ENCODE results near the gene WEE1.
"Not testable (repeated sequence)": the region's sequence is repeated elsewhere in the genome, so short reads cannot be mapped to it uniquely, and the experiment has no call there.

WEE1 gene

DNA sequence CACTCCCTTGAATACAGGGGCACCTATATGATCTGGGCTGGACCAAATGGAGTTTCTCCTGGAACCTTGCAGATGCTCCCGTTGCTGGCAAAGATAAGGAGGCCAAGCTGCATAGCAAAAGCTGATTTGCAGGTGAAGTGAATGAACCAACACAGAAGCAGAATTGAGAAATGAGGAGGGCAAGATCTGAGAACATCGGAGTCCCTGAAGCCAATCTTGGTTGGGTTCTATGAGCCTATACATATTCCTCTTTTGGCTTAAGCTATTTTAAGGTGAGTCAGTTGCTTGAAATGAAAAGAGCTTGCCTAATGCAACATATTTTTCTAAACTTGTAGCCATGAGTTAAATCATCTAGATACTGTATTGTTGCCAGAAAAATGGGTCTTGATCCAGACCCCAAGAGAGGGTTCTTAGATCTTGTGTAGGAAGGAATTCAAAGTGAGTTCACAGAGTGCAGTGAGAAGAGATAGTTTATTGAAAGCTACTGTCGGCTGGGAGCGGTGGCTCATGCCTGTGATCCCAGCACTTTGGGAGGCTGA, 23.5 kb downstream of the WEE1 start:
- DNase-seq (ENCODE audit: low spot score), result no peak

DNA sequence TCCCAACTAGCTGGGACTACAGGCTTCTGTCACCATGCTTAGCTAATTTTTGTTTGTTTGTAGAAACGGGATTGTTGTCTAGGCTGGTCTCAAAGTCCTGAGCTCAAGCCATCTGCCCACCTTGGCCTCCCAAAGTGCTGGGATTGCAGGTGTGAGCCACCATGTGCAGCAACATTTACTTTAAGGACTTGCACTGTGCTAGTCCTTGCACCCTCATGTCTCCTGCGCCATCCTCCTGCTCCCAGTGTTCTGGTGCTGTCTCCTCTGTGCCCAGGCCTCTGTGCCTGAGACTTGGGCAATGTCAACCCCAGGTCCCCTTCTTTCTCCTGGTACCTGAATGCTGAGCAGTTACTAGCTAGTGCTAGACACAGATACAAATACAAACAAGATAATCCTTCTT, 26.7 kb downstream of the WEE1 start:
- DNase-seq (ENCODE audit: low spot score), result no peak

DNA sequence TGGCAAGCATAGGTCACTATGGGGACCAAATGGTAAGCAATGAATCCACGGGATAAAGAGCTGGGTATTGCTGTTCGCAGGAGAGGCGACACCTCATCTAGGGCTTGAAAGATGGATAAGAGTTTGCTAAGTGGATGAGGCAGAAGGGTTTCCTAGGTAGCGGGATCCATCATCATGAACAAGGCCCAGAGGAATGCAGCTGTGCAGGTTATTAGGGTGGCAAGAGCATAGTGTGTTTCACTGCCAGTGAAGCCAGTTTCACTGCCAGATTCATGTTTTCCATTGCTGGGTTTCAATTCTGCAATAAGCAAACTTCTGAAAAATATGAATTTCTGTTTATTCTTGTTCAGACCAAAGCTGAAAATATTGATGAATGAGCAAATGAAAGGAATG, 27.2 kb downstream of the WEE1 start:
- no peak for DNase-seq (ENCODE audit: low spot score)

DNA sequence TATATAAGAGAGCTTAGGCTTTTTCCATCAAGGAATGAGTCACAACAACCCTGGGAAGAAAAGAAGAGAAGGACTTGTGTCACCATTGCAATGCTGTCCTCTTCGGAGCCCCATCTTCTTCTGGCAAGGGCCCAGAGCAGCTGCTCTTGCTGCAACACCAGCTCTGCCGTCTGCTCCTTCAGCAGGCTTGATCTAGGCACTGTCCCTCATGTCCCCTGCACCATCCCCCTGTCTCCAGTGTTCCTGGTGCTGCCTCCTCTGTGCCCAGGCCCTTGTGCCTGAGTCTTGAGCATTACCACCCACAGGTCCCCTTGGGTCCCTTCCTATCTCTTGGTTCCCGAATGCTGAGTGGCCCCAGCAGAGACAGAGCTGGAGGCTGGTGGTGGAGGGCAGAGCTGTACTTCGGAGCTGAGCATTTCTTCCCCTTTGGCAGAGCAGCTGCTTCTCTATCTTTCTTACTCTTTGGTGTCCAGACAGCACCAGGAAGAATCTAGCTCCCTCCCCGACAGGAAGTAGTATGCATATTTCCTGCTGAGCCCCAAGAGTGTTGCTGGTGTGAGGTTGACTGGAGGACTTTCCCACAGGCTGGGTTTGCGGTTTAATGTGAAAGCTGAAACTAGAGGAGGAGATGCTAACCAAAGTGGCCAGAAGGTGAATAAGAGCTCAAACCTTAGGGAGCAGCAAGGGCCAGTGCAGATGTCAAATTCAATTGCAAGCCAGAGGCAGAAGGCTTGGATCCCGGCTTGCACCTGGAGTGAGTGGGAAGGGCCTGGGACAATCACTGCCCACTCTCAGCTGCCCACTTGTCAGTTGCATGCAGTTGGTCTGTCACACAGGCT, 27.8 kb downstream of the WEE1 start:
- DNase-seq (ENCODE audit: low spot score), result no peak

DNA sequence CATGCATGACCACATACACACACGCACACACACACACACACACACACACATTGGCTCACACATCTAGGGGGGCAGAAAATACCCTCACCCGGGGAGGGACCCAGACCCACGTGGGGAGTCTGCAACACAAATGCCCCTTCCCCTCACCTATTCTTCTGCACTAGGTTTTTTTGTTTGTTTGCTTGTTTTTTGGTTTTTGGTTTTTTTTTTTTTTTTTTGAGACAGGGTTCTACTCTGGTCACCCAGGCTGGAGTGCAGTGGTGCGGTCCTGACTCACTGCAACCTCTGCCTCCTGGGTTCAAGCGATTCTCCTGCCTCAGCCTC, 28.4 kb downstream of the WEE1 start:
- no peak for DNase-seq (ENCODE audit: low spot score)

DNA sequence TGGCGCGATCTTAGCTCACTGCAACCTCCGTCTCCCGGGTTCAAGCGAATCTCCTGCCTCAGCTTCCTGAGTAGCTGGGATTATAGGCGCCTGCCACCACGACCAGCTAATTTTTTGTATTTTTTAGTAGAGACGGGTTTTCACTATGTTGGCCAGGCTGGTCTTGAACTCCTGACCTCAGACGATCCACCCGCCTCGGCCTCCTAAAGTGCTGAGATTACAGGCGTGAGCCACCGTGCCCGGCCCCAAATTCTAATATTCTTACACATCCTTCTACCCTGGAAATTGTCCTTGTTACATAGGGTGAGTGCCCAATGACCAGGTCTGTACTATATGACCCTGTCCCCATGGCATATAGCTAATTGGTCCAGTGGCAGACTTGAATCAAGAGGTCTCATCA, 29.7 kb downstream of the WEE1 start:
- not testable (repeated sequence) for DNase-seq (ENCODE audit: low spot score)

DNA sequence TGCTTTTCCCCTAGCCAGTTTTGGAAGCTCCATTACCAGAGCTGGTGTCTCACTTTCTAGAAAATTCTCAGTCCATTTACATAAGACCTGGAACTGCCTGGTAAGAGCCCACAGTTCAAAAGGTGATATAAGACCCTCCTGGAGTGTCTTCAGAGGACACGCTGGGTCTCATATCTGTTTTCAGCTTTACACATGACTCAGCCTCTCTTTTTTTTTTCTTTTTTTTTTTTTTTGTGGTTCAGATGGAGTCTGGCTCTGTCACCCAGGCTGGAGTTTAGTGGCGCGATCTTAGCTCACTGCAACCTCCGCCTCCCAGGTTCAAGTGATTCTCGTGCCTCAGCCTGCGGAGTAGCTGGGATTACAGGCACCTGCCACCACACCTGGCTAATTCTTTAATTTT, 30.7 kb downstream of the WEE1 start:
- no peak for DNase-seq (ENCODE audit: low spot score)

DNA sequence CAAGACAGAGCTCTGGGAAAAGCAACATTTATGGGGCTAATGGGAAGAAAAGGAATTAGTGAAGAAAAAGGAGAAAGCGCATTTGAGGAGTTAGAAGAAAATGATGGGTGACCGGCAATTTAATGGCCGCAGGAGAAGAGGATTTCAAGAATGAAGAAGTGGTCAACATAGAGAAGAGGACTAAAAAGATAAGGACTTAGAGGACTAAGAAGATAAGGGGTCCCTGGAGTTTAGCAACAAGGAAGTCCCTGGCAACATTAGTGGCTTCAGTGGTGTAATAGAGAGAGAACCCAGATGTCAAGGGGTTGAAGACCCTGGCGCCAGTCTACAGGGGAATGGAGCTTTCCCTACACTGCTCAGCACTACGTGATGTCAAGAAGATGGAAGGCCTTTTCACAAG, 32.3 kb downstream of the WEE1 start:
- DNase-seq (ENCODE audit: low spot score), result no peak

DNA sequence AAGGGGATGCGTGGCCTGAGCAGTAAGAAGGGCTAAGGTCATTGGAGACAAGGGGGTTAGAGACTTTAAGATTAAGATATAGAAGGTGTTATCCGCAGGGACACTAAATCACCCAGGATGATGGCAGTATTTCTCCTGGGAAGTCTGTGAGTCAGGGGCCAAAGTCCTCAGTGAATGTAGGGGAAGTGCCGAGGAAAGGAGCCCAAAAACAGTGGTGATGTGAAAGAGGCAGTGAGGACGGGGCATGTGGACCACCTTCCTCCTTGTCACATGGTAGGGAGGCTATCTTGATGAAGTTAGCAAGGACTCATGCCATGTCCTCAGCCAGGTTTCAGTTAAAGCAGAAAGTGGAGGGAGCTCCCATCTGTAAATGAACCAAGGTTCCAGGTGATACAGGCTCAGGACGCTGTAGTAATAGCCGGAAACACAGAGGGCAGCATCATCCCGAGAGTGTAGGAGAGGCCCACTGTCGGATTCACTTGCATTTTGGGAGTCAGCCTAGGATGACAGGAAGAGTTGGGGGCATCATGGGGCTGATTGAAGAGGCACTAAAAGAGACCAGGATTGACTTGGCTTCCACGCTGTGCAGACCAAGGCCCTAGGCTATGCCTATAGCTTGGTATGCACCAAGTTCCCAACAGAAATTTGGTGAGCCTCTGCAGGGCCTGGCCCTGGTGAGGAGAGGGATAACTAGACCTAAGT, 33.5 kb downstream of the WEE1 start:
- DNase-seq (ENCODE audit: low spot score), result peak; percentile 58

DNA sequence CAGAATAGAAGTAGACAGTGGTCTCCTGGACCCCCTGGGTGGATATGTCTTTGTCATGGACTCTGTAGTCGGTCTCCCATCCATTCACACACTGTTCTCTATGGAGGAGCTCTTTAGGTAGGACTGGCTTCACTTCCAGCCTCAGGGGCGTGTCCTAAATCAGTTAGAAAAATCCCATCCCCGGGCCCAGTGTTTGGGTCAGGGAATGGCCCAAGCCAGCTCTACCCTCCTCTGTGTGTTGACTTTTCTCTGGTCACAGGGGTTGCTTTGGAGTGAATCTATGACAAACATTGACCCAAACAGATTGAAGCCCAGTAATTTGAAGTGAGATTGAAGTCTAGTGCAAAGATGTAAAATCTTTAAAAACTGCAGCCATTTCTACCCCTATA, 34.0 kb downstream of the WEE1 start:
- DNase-seq (ENCODE audit: low spot score), result peak; percentile 38

DNA sequence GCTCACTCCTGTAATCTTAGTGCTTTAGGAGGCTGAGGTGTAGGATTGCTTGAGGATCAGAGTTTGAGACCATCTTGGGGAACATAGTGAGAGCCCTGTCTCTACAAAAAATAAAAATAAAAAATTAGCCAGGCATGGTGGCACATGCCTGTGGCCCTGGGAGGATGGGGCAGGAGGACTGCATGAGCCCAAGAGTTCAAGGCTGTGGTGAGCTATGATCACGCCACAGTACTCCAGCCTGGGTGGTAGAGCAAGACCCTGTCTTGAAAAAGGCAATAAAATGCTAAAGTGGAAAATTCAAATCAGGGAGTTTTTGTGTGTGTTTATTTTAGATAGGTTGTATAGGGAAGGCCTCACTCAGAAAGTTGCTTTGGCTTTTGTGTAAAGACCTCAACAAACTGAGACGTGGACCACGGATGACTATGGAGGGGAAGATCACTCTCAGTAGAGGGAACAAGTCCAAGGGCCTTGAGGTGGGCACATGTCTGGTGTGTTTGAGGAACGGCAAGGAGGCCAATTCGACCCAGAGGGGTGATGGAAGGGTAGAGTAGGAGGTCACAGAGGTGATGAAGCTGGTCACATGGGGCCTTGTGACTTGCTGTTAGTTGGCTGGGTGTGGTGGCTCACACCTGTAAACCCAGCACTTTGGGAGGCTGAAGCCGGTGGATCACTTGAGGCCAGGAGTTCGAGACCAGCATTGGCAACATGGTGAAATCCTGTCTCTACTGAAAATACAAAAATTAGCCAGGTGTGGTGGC, 35.7 kb downstream of the WEE1 start:
- DNase-seq (ENCODE audit: low spot score), result no peak

DNA sequence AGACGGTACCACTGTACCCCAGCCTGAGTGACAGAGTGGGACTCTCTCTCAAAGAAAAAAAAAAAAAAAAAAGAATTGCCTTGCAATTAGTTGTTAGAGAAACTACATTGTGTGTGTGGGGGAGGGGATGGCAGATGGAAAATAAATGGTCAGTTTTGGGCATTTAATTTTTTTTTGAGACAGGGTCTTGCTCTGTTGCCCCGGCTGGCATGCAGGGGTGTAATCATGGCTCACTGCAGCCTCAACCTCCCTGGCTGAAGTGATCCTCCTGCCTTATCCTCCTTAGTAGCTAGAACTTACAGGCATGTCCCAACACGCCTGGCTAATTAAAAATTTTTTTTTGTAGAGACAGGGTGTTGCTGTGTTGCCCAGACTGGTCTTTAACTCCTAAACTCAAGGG, 36.4 kb downstream of the WEE1 start:
- no peak for DNase-seq (ENCODE audit: low spot score)

DNA sequence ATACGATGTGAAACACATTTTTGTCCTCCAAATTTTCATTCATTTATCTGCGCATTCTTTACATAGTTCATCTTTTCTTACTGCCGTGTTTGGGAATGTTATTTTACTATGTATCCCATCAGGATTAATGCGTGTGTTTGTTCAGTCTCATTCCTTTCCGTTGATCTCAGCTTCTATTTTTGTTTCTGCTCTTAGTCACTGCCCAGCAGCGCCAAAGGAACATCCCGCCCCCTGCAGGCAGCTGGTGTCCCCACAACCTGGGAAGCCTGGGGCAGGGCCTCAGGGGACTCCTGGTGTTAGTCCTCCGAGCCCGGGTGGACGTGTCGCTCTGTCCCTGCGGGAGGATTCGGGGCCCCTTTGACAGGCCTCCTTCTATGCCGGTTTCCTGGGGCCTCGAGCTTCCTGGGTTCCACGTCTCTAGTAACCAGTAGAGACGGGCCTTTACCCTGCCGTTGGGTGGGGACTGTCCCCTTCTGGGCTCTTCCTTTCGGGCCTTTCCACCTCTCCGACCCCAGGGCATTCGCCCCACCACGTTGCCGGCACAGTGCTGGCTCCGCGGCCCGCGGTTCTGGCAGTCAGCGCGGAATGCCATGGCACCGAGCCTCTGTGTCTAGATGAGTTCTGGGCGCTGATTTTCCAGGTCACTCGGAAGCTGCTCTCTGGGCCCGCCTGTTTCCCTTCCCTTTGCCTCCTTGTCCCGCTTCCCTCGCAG, 39.8 kb downstream of the WEE1 start:
- peak; percentile 91 for DNase-seq (ENCODE audit: low spot score)

DNA sequence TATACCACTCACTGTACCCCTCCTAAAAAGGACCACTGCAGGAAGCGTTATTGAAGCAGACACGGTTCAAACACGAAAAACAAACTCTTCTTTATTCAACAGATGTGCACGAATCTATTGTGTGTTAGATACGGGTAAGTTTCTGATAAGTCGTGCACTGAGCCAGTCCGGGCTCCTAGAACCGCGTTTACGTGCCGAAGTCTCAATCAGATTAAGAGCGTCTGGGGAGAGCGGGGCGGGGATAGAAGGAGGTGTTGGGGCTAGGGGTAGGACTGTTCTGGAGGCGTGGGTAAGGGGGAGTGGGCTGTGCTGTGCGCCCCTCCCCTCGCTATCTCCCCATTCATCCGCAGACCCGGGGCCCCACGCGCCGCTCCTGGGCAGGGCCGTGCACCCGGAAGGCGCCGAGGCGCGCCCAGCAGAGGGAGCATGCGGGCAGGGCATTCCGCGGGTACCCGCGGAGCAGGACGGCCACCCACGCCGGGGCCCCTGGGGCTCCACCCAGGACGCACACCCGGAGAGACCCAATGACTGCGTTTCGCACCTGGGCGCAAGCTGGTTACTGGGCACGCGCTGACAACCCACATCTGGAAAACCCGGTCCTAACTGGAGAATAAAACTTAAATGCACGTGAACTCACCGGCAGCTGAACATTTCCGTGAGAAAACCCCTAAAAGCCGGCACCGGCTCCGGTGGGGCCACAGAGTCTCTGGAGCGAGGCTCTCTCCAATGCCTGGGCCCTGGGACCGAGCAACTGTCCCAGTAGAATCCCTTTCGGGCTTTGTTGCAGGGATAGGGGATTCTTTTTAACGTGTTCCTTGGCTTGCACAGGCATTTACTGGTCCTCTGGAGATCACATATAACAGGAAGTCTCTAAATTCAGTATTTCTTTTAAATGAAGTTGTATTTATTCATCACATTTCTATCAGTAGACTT, 40.6 kb downstream of the WEE1 start:
- peak; percentile 79 for DNase-seq (ENCODE audit: low spot score)

DNA sequence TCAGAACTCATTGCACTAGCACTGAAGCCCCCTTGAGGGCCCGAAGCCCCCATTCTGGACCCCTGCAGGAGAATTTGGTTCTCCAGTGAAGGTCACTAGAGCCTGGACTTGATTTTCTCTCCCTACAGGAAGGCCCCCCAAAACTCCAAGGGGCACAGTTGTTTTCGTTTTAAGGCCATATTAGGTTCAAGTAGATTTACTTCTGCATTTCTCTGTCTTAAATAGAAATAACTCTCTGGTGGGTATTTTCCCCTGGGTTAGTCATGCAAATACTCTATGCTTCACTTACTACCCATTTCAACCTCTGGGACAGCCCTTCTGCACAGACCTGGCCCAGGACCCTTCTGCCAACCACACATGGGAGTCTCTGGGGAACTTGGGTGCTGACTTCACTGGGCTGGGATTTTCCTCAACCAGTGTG, 41.6 kb downstream of the WEE1 start:
- no peak for DNase-seq (ENCODE audit: low spot score)

DNA sequence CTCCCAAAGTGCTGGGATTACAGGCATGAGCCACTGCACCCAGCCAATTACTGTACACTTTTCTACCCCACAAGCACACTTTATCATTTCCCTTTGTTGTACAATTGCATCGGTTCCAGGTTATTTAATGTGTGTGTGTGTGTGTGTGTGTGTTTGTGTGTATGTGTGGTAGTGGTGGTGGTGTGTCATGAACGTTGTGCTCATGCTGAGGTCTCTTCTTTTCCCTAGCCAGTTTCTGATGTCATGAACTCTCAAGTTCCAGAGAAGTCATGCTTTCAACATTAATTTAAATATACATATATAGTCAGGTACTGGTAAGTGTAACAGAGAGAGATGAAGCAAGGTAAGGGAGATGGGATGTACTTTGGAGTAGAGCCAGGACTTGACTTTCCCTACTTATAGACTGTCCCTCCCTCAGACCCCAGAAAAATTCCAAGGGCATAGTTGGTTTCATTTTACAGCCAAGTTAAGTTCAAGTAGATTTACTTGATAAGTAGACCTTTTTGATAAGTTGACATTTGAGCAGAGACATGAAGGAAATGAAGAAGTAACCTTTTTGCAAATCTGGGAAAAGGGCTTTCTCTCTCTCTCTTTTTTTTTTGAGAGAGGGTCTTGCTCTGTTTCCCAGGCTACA, 42.7 kb downstream of the WEE1 start:
- DNase-seq (ENCODE audit: low spot score), result no peak

DNA sequence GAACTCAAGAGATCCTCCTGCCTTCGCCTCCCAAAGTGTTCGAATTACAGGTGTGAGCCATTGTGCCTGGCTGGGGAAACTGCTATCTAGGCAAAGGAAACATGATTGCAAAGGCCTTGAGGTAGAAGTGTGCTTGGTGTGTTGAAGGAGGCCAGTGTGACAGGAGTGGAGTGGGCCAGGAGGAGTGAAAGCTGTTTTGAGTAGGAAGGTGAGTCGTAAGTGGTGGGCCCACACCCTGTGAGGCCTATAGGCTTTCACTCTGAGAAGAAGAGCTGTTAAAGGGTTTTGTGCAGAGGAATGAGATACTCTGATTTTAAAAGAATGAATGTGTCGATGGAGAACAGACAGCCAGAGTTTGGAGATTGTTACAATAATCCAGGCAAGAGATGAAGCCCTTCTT, 43.4 kb downstream of the WEE1 start:
- DNase-seq (ENCODE audit: low spot score), result no peak

DNA sequence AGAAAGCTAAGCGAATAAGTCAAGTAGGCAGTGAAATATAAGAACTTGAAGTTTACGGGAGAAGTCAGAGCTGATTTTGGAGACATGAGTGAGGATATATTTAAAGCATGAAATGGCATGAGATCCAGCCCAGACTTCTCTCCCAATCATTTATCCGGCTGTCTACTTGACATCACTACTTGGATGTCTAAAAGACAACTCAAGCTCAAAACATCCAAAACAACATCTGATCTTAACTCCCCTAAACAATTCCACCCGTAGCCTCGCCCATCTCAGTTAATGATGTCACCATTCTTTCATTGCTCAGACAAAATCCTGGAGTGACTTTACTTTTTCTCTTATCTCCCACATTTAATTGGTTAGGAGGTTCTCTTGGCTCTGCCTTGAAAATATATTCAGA, 44.5 kb downstream of the WEE1 start:
- no peak for DNase-seq (ENCODE audit: low spot score)

DNA sequence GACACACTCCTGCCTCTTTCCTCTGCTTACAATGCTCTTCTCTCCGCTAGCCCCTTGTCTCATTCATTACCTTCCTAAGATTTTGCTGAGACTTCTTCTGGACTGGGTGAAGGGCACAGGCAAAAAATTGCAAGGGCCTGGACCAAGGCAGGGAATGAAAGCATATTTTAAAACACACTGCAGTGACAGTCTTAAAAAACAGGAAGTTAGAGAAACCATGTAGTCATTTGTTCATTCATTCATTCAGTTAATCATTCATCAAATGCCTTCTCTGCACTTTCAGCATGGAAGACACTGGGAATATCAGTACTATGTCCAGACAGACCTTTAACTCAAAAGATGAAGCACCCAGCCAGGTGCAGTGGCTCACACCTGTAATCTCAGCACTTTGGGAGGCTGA, 45.5 kb downstream of the WEE1 start:
- no peak for DNase-seq (ENCODE audit: low spot score)

DNA sequence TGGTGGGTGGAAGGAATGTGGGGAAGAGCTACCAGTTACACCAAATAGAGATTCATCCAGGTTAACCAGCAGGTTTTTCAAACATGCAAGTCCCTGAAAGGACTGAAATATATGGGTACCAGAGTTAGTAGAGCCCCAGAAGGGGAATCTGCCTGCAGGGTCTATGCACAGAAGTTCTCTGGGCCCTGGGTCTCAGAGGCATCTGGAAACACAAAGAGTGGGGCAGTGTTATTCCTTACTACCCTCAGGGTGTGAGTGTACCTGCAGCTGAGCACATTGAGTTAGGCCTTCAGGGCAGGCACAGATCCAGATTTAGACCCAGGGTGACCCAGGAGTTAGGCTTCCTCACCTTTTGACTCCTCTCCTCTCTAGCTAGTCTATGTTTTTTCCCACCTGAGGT, 46.5 kb downstream of the WEE1 start:
- DNase-seq (ENCODE audit: low spot score), result no peak

DNA sequence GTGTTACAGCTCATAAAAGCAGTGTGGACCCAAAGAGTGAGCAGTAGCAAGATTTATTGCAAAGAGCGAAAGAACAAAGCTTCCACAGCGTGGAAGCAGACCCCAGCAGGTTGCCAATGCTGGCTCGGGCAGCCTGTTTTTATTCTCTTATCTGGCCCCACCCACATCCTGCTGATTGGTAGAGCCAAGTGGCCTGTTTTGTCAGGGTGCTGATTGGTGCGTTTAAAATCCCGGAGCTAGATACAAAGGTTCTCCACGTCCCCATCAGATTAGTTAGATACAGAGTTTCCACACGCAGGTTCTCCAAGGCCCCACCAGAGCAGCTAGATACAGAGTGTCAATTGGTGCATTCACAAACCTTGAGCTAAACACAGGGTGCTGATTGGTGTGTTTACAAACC, 48.9 kb downstream of the WEE1 start:
- DNase-seq (ENCODE audit: low spot score), result not testable (repeated sequence)

All from cerebellar cortex (tissue), 1 donor.